A549 (cell line): ENCODE data around the gene IFT25. TPM values are rescaled to one million over a fixed set of nuclear protein-coding genes. Genes with fewer than 3 reads are reported as not detected.

Experiments
- ATAC-seq, 2 experiments: fragments of 200-7000 bp in 1 of 2; fragments of >200 bp in 1 of 2; cut with Nextera tagmentation in 1 of 2; cut with Tn5 transposase in 1 of 2; 3 replicates each; pipeline versions ENCODE4 v1.8.0 to v1.9.1; 2018 to 2020; ENCODE audit warnings: mild to moderate bottlenecking in 1 of 2, moderate library complexity in 1 of 2
- CTCF ChIA-PET: fragments of 300-600 bp; sonication (Branson Sonifier 250); formaldehyde crosslinking; extraction: SDS; loops from one replicate; lab custom pipeline; 2021; ENCODE audit warnings: antibody characterized with exemption, inconsistent platforms; lab: Yijun Ruan, JAX
- POLR2A ChIA-PET: fragments of 350-600 bp; formaldehyde crosslinking; extraction: SDS; loops from one replicate; lab custom pipeline; 2021; ENCODE audit warnings: antibody characterized with exemption, inconsistent platforms; lab: Yijun Ruan, JAX
- DNase-seq, 2 experiments: peaks; one replicate each; pipeline versions ENCODE4 v3.0.0 to v3.0.0-alpha.2; 2011 to 2016; ENCODE audit warnings: low read depth in 1 of 2, low spot score in 1 of 2
- FAIRE-seq: peaks from 2 replicates; lab custom pipeline; 2011; peaks lifted over from hg19 to GRCh38; lab: Jason Lieb, UNC
- H3K27ac ChIP-seq, 2 experiments: fragments of >200 bp; sonication (Bioruptor Twin); formaldehyde crosslinking; 3 replicates each; pipeline ENCODE4 v1.5.1; 2016 to 2017
- H3K4me1 ChIP-seq: fragments of >200 bp; sonication (Bioruptor Twin); formaldehyde crosslinking; 3 replicates; pipeline ENCODE4 v1.6.1; 2016
- H3K4me2 ChIP-seq: fragments of >200 bp; sonication (Bioruptor Twin); formaldehyde crosslinking; 3 replicates; pipeline ENCODE4 v1.6.1; 2016
- H3K4me3 ChIP-seq: fragments of >200 bp; sonication (Bioruptor Twin); formaldehyde crosslinking; 3 replicates; pipeline ENCODE4 v1.5.1; 2016
- H3K9me3 ChIP-seq: fragments of >200 bp; sonication (Bioruptor Twin); formaldehyde crosslinking; 3 replicates; pipeline ENCODE4 v1.6.1; 2016
- CHD2 ChIP-seq: fragments of 150-350 bp; IDR thresholded peaks from 2 replicates; pipeline ENCODE4 v1.6.1; 2014; ENCODE audit warnings: low read length; ENCODE audit not compliant: partially characterized antibody
- EHF ChIP-seq: fragments of 250-450 bp; sonication (Bioruptor Pico); IDR thresholded peaks from 2 replicates; pipeline ENCODE4 v1.5.0; 2020; ENCODE audit warnings: mild to moderate bottlenecking
- ESRRA ChIP-seq: fragments of 150-350 bp; IDR thresholded peaks from 2 replicates; pipeline ENCODE4 v1.6.1; 2014; ENCODE audit warnings: mild to moderate bottlenecking, low read length, borderline replicate concordance
- FOXS1 ChIP-seq: fragments of 250-450 bp; sonication (Bioruptor Pico); IDR thresholded peaks from 2 replicates; pipeline ENCODE4 v1.5.0; 2020; ENCODE audit warnings: mild to moderate bottlenecking, moderate library complexity
- HEYL ChIP-seq: fragments of 250-450 bp; sonication (Bioruptor Pico); IDR thresholded peaks from 2 replicates; pipeline ENCODE4 v1.8.0; 2021; ENCODE audit warnings: mild to moderate bottlenecking, moderate library complexity
- KDM1A ChIP-seq: fragments of 200-600 bp; sonication (generic); IDR thresholded peaks from 2 replicates; pipeline ENCODE4 v1.6.1; 2016; ENCODE audit warnings: low read depth, mild to moderate bottlenecking
- MAFK ChIP-seq: fragments of 450-650 bp; IDR thresholded peaks from 2 replicates; pipeline ENCODE4 v1.6.1; 2014; ENCODE audit not compliant: partially characterized antibody
- MYC ChIP-seq: IDR thresholded peaks from 2 replicates; pipeline ENCODE4 v1.6.1; 2012; ENCODE audit warnings: mild to moderate bottlenecking, inconsistent platforms, low read length, improper control_type of control experiment, borderline replicate concordance
- PBX3 ChIP-seq: IDR thresholded peaks from 2 replicates; pipeline ENCODE4 v1.6.1; 2012
- PHF8 ChIP-seq: fragments of 200-600 bp; sonication (generic); IDR thresholded peaks from 2 replicates; pipeline ENCODE4 v1.6.1; 2016; ENCODE audit warnings: low read depth, mild to moderate bottlenecking, antibody characterized with exemption, moderate library complexity, borderline replicate concordance
- POLR2A ChIP-seq: IDR thresholded peaks from 2 replicates; pipeline ENCODE4 v1.6.1; 2012; ENCODE audit warnings: mild to moderate bottlenecking, low read length
- POLR2AphosphoS2 ChIP-seq: conservative IDR thresholded peaks from 2 replicates; pipeline ENCODE4 v1.6.1; 2012; ENCODE audit warnings: low read length, improper control_type of control experiment, inconsistent platforms
- RARB ChIP-seq: fragments of 250-450 bp; sonication (Bioruptor Pico); IDR thresholded peaks from 2 replicates; pipeline ENCODE4 v1.8.0; 2021; ENCODE audit warnings: mild to moderate bottlenecking, moderate library complexity
- RCOR1 ChIP-seq: fragments of 150-350 bp; IDR thresholded peaks from 2 replicates; pipeline ENCODE4 v1.6.1; 2014; ENCODE audit warnings: antibody characterized with exemption, low read length, low read depth
- REST ChIP-seq: fragments of 200-600 bp; sonication (generic); IDR thresholded peaks from 2 replicates; pipeline ENCODE4 v1.6.1; 2016; ENCODE audit warnings: antibody characterized with exemption, mild to moderate bottlenecking, moderate library complexity
- RFX5 ChIP-seq: fragments of 450-650 bp; IDR thresholded peaks from 2 replicates; pipeline ENCODE4 v1.7.1; 2014; ENCODE audit warnings: antibody characterized with exemption, mild to moderate bottlenecking, moderate library complexity
- RNF2 ChIP-seq: fragments of 200-600 bp; sonication (generic); IDR thresholded peaks from 2 replicates; pipeline ENCODE4 v1.6.1; 2016; ENCODE audit warnings: low read depth, mild to moderate bottlenecking, antibody characterized with exemption, moderate library complexity, borderline replicate concordance
- SREBF2 ChIP-seq: fragments of 450-650 bp; IDR thresholded peaks from 2 replicates; pipeline ENCODE4 v1.6.1; 2014; ENCODE audit warnings: mild to moderate bottlenecking, moderate library complexity
- TP53 ChIP-seq: fragments of 250-450 bp; sonication (Bioruptor Pico); IDR thresholded peaks from 2 replicates; pipeline ENCODE4 v1.5.0; 2021; ENCODE audit warnings: mild to moderate bottlenecking, moderate library complexity
- ZC3H11A ChIP-seq: fragments of 450-650 bp; IDR thresholded peaks from 2 replicates; pipeline ENCODE4 v1.6.1; 2014; ENCODE audit warnings: antibody characterized with exemption, mild to moderate bottlenecking
- WGBS: methylation state at CpG from one replicate; pipeline ENCODE4 v1.1.6; 2017; ENCODE audit errors: missing lambda C conversion rate; 5-methylcytosine and 5-hydroxymethylcytosine counted together
- polyA plus RNA-seq, 4 experiments: library from polyadenylated mRNA; depleted of rRNA in 3 of 4; stranded (reverse); fragments of >200 nt; fragmentation: RNase III in 1 of 4; extraction: RNeasy Plus Mini Kit Qiagen cat#74134 plus additional on column Dnase treatment in 1 of 4; gene quantifications; 2 replicates in 3 of 4; 3 replicates in 1 of 4; pipeline ENCODE4 v1.2.3, GENCODE V29; 2011 to 2017
- TF ChIP-seq, protein P1 (sequence below): IDR thresholded peaks from 2 replicates; pipeline ENCODE4 v1.6.1; 2012
- TF ChIP-seq, protein P2 (sequence below): fragments of 250-450 bp; sonication (Bioruptor Pico); IDR thresholded peaks from 2 replicates; pipeline ENCODE4 v1.5.0; 2021; ENCODE audit warnings: mild to moderate bottlenecking, moderate library complexity, borderline replicate concordance
- TF ChIP-seq, protein P3 (sequence below): fragments of >200 bp; sonication (Bioruptor Twin); formaldehyde crosslinking; IDR thresholded peaks from 3 replicates; pipeline ENCODE4 v1.5.1; 2016

Gene IFT25
- polyA plus RNA-seq, 2 of the 4 experiments (the other 2 are of a cell fraction): 39.0 to 49.4 TPM

- WGBS: 93% methylated on average over 1 of the region's 1 CpG
- CTCF ChIA-PET: interaction anchor here (1.7 kb wide), 1 partner anchor 55 kb away, joined by 4 read pairs; no protein-coding TSS in a partner anchor
- peaks cover 28% of the 10 kb centered on the region; the same call in 2 of the 3 replicates for H3K9me3 ChIP-seq
- no peak for FAIRE-seq
- no peak for ATAC-seq
- no peak overlapping the region for H3K27ac ChIP-seq
- TF ChIP-seq POLR2AphosphoS2: no peak
- TF ChIP-seq SREBF2: no peak
- no peak for TF ChIP-seq PBX3
- TF ChIP-seq MYC: no peak
- no peak for TF ChIP-seq KDM1A
- TF ChIP-seq, all 56 proteins: peak for 0
- POLR2A ChIA-PET: interaction anchor here (1.1 kb wide), 1 partner anchor 11 kb away, joined by 3 read pairs; the partner anchor contains the start of gene IFT25
- Histone ChIP-seq H3K4me3 (no peak overlapping the region), H3K4me1 (no peaks in the 10 kb centered on the region), H3K4me2 (no peak overlapping the region)
- DNase-seq: no peak
Observed at GRCh38 chr1:53934170-53934765, 11.2 kb downstream of the IFT25 start.

- POLR2A ChIA-PET: no interaction called here
- 95% methylated on average over 2 of the region's 2 CpGs for WGBS
Observed at GRCh38 chr1:53931523-53931922, 14.0 kb downstream of the IFT25 start.

More at GRCh38 chr1:53931523-53931922, 14.0 kb downstream of the IFT25 start:
- no peak overlapping the region for H3K4me2 ChIP-seq
- ATAC-seq (no peak), FAIRE-seq (no peak), DNase-seq (no peak)
- no peaks in the 10 kb centered on the region for H3K4me1 ChIP-seq
- peaks cover 28% of the 10 kb centered on the region; the same call in 2 of the 3 replicates for H3K9me3 ChIP-seq
- no peak overlapping the region for H3K27ac ChIP-seq
- H3K4me3 ChIP-seq: no peak overlapping the region
- TF ChIP-seq RCOR1: no peak
- TF ChIP-seq MAFK: no peak
- no peak for TF ChIP-seq RNF2
- TF ChIP-seq TP53: no peak
- TF ChIP-seq REST: no peak
- no peak for TF ChIP-seq RARB (CRISPR knock-in tag)
- TF ChIP-seq, protein P1, sequence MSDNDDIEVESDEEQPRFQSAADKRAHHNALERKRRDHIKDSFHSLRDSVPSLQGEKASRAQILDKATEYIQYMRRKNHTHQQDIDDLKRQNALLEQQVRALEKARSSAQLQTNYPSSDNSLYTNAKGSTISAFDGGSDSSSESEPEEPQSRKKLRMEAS: no peak
- TF ChIP-seq RFX5: no peak
- no peak for TF ChIP-seq ZC3H11A
- TF ChIP-seq, protein P2, sequence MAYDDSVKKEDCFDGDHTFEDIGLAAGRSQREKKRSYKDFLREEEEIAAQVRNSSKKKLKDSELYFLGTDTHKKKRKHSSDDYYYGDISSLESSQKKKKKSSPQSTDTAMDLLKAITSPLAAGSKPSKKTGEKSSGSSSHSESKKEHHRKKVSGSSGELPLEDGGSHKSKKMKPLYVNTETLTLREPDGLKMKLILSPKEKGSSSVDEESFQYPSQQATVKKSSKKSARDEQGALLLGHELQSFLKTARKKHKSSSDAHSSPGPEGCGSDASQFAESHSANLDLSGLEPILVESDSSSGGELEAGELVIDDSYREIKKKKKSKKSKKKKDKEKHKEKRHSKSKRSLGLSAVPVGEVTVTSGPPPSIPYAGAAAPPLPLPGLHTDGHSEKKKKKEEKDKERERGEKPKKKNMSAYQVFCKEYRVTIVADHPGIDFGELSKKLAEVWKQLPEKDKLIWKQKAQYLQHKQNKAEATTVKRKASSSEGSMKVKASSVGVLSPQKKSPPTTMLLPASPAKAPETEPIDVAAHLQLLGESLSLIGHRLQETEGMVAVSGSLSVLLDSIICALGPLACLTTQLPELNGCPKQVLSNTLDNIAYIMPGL: no peak
- TF ChIP-seq POLR2A: no peak
- TF ChIP-seq, protein P3, sequence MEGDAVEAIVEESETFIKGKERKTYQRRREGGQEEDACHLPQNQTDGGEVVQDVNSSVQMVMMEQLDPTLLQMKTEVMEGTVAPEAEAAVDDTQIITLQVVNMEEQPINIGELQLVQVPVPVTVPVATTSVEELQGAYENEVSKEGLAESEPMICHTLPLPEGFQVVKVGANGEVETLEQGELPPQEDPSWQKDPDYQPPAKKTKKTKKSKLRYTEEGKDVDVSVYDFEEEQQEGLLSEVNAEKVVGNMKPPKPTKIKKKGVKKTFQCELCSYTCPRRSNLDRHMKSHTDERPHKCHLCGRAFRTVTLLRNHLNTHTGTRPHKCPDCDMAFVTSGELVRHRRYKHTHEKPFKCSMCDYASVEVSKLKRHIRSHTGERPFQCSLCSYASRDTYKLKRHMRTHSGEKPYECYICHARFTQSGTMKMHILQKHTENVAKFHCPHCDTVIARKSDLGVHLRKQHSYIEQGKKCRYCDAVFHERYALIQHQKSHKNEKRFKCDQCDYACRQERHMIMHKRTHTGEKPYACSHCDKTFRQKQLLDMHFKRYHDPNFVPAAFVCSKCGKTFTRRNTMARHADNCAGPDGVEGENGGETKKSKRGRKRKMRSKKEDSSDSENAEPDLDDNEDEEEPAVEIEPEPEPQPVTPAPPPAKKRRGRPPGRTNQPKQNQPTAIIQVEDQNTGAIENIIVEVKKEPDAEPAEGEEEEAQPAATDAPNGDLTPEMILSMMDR: no peak
- TF ChIP-seq ESRRA: no peak
- no peak for TF ChIP-seq KDM1A
- TF ChIP-seq HEYL (CRISPR knock-in tag): no peak
- TF ChIP-seq PHF8: no peak
- TF ChIP-seq CHD2: no peak
- no peak for TF ChIP-seq MYC
- no peak for TF ChIP-seq EHF (CRISPR knock-in tag)
- no peak for TF ChIP-seq FOXS1 (CRISPR knock-in tag)
- CTCF ChIA-PET: interaction anchor here (0.7 to 1.2 kb wide), 2 partner anchors 13 to 72 kb away, joined by 3 read pairs; no protein-coding TSS in a partner anchor
